HepG2 (cell line): ENCODE results near the gene PIANP. TPM values are rescaled to one million over a fixed set of nuclear protein-coding genes. Genes with fewer than 3 reads are reported as not detected.

Experiments used
- ELF4 ChIP-seq: sonication (generic); formaldehyde crosslinking; IDR thresholded peaks from 2 replicates; pipeline ENCODE4 v1.5.0; 2020; ENCODE audit warnings: missing genetic modification reagents, mild to moderate bottlenecking, moderate library complexity, borderline replicate concordance
- FIP1L1 ChIP-seq: fragments of 200-400 bp; formaldehyde crosslinking; IDR thresholded peaks from 2 replicates; pipeline ENCODE4 v1.6.1; 2018; ENCODE audit warnings: low read depth, mild to moderate bottlenecking, low read length, moderate library complexity, borderline replicate concordance; ENCODE audit not compliant: insufficient read depth
- GTF2F1 ChIP-seq: fragments of 150-350 bp; IDR thresholded peaks from 2 replicates; pipeline ENCODE4 v1.6.1; 2014; ENCODE audit warnings: low read length
- JUNB ChIP-seq: sonication (generic); formaldehyde crosslinking; IDR thresholded peaks from 2 replicates; pipeline ENCODE4 v1.8.0; 2022; ENCODE audit warnings: missing genetic modification reagents, mild to moderate bottlenecking, borderline replicate concordance
- MTF1 ChIP-seq: sonication (generic); formaldehyde crosslinking; IDR thresholded peaks from 2 replicates; pipeline ENCODE4 v1.5.0; 2020; ENCODE audit warnings: missing genetic modification reagents
- MXD1 ChIP-seq: sonication (generic); formaldehyde crosslinking; IDR thresholded peaks from 2 replicates; pipeline ENCODE4 v1.4.0; 2020; ENCODE audit warnings: mild to moderate bottlenecking, missing genetic modification reagents
- NCOR1 ChIP-seq: fragments of 200-600 bp; sonication (generic); IDR thresholded peaks from 2 replicates; pipeline ENCODE4 v1.7.0; 2017; ENCODE audit warnings: antibody characterized with exemption, low read length, borderline replicate concordance
- NFE2L2 ChIP-seq: fragments of 150-350 bp; IDR thresholded peaks from 2 replicates; pipeline ENCODE4 v1.6.1; 2014; ENCODE audit warnings: low read length
- PAWR ChIP-seq: sonication (generic); formaldehyde crosslinking; IDR thresholded peaks from 2 replicates; pipeline ENCODE4 v1.4.0; 2020; ENCODE audit warnings: missing genetic modification reagents, mild to moderate bottlenecking, borderline replicate concordance
- PRMT3 ChIP-seq: sonication (generic); formaldehyde crosslinking; IDR thresholded peaks from 2 replicates; pipeline ENCODE4 v1.8.1; 2022; ENCODE audit warnings: low read depth, mild to moderate bottlenecking, moderate library complexity, missing genetic modification reagents, borderline replicate concordance
- REPIN1 ChIP-seq: sonication (generic); formaldehyde crosslinking; IDR thresholded peaks from 2 replicates; pipeline ENCODE4 v1.8.0; 2022; ENCODE audit warnings: missing genetic modification reagents, low read depth, mild to moderate bottlenecking, borderline replicate concordance
- SOX5 ChIP-seq: IDR thresholded peaks from 2 replicates; pipeline ENCODE4 v1.6.1; 2016; ENCODE audit warnings: borderline replicate concordance
- TEAD2 ChIP-seq: sonication (generic); formaldehyde crosslinking; IDR thresholded peaks from 2 replicates; pipeline ENCODE4 v1.9.0; 2021; ENCODE audit warnings: missing genetic modification reagents
- TMF1 ChIP-seq: sonication (generic); formaldehyde crosslinking; IDR thresholded peaks from 2 replicates; pipeline ENCODE4 v1.8.1; 2022; ENCODE audit warnings: low read depth, missing genetic modification reagents
- XRCC5 ChIP-seq: fragments of 200-400 bp; formaldehyde crosslinking; optimal IDR thresholded peaks from 2 replicates; pipeline ENCODE3; 2017; ENCODE audit warnings: mild to moderate bottlenecking, low read length
- ZFY ChIP-seq: sonication (generic); formaldehyde crosslinking; IDR thresholded peaks from 2 replicates; pipeline ENCODE4 v1.4.0; 2020; ENCODE audit warnings: missing genetic modification reagents
- ZNF12 ChIP-seq: sonication (generic); formaldehyde crosslinking; IDR thresholded peaks from 2 replicates; pipeline ENCODE4 v1.5.0; 2020; ENCODE audit warnings: missing genetic modification reagents
- ZNF225 ChIP-seq: sonication (generic); formaldehyde crosslinking; IDR thresholded peaks from 2 replicates; pipeline ENCODE4 v1.4.0; 2020; ENCODE audit warnings: mild to moderate bottlenecking, missing genetic modification reagents
- ZNF234 ChIP-seq: sonication (generic); formaldehyde crosslinking; conservative IDR thresholded peaks from 2 replicates; pipeline ENCODE4 v1.5.1; 2020; ENCODE audit warnings: mild to moderate bottlenecking, missing genetic modification reagents
- ZNF354B ChIP-seq: sonication (generic); formaldehyde crosslinking; IDR thresholded peaks from 2 replicates; pipeline ENCODE4 v1.8.0; 2022; ENCODE audit warnings: mild to moderate bottlenecking, missing genetic modification reagents
- ZNF546 ChIP-seq: sonication (generic); formaldehyde crosslinking; conservative IDR thresholded peaks from 2 replicates; pipeline ENCODE4 v1.8.1; 2023; ENCODE audit warnings: mild to moderate bottlenecking, missing genetic modification reagents
- ZNF557 ChIP-seq: sonication (generic); formaldehyde crosslinking; IDR thresholded peaks from 2 replicates; pipeline ENCODE4 v1.4.0; 2020; ENCODE audit warnings: missing genetic modification reagents
- ZNF740 ChIP-seq: sonication (generic); formaldehyde crosslinking; IDR thresholded peaks from 2 replicates; pipeline ENCODE4 v1.4.0; 2020; ENCODE audit warnings: missing genetic modification reagents
- ZNF776 ChIP-seq: sonication (generic); formaldehyde crosslinking; IDR thresholded peaks from 2 replicates; pipeline ENCODE4 v1.4.0; 2020; ENCODE audit warnings: mild to moderate bottlenecking, missing genetic modification reagents
- ZNF83 ChIP-seq: sonication (generic); formaldehyde crosslinking; IDR thresholded peaks from 2 replicates; pipeline ENCODE4 v1.4.0; 2020; ENCODE audit warnings: missing genetic modification reagents, mild to moderate bottlenecking, borderline replicate concordance
- polyA plus RNA-seq, 8 experiments: library from polyadenylated mRNA; depleted of rRNA in 3 of 8; stranded (reverse) in 7 of 8; unstranded in 1 of 8; fragments of >200 nt; fragmentation: Illumina TruSeq in 4 of 8; extraction: Trizol in 4 of 8; gene quantifications; 2 replicates each; pipeline versions ENCODE4 v1.2.1 to v1.2.3, GENCODE V29; 2011 to 2016; ENCODE audit warnings: low read depth in 4 of 8, missing spikeins in 1 of 8, mixed read lengths in 1 of 8; ENCODE audit not compliant: insufficient read depth in 1 of 8
- total RNA-seq, 5 experiments: library from RNA; depleted of rRNA; stranded (reverse); fragments of >200 nt; fragmentation: Illumina TruSeq; extraction: Trizol; gene quantifications; 2 replicates each; pipeline ENCODE4 v1.2.3, GENCODE V29; 2016; ENCODE audit warnings: low read depth in 1 of 5
- TF ChIP-seq, protein P1 (sequence below): sonication (generic); formaldehyde crosslinking; IDR thresholded peaks from 2 replicates; pipeline ENCODE4 v1.5.0; 2020; ENCODE audit warnings: missing genetic modification reagents, mild to moderate bottlenecking, borderline replicate concordance
- TF ChIP-seq, protein P2 (sequence below): sonication (generic); formaldehyde crosslinking; conservative IDR thresholded peaks from 2 replicates; pipeline ENCODE4 v1.8.1; 2023; ENCODE audit warnings: missing genetic modification reagents
- TF ChIP-seq, protein P3 (sequence below): sonication (generic); formaldehyde crosslinking; IDR thresholded peaks from 2 replicates; pipeline ENCODE4 v1.8.0; 2022; ENCODE audit warnings: mild to moderate bottlenecking, missing genetic modification reagents

Gene PIANP
- total and polyA plus RNA-seq, 2 of the 13 experiments (the other 11 are each of a cell fraction or from before 2014, with no cell fraction given): not detected

- TF ChIP-seq ZNF776 (no peak), TEAD2 (CRISPR knock-in tag) (no peak), FIP1L1 (no peak), NFE2L2 (no peak), MTF1 (CRISPR knock-in tag) (no peak), PAWR (CRISPR knock-in tag) (0 out of 2 replicates have a peak, but pooled peaks have one; percentile 88), PRMT3 (no peak), ZNF12 (CRISPR knock-in tag) (peak; percentile 5; the same call in 1 of the 2 replicates), ZNF546 (no peak), JUNB (CRISPR knock-in tag) (no peak), ZNF234 (CRISPR knock-in tag) (no peak), ZFY (CRISPR knock-in tag) (peak; percentile 67), MXD1 (CRISPR knock-in tag) (0 out of 2 replicates have a peak, but pooled peaks have one; percentile 3), ZNF225 (CRISPR knock-in tag) (no peak), GTF2F1 (no peak), ZNF354B (CRISPR knock-in tag) (no peak), ZNF557 (CRISPR knock-in tag) (no peak), SOX5 (CRISPR knock-in tag) (no peak), NCOR1 (0 out of 2 replicates have a peak, but pooled peaks have one; percentile 13), XRCC5 (no peak), ELF4 (CRISPR knock-in tag) (no peak), TMF1 (CRISPR knock-in tag) (no peak), ZNF83 (CRISPR knock-in tag) (no peak), REPIN1 (CRISPR knock-in tag) (no peak), ZNF740 (0 out of 2 replicates have a peak, but pooled peaks have one; percentile 88)
- TF ChIP-seq, protein P1, sequence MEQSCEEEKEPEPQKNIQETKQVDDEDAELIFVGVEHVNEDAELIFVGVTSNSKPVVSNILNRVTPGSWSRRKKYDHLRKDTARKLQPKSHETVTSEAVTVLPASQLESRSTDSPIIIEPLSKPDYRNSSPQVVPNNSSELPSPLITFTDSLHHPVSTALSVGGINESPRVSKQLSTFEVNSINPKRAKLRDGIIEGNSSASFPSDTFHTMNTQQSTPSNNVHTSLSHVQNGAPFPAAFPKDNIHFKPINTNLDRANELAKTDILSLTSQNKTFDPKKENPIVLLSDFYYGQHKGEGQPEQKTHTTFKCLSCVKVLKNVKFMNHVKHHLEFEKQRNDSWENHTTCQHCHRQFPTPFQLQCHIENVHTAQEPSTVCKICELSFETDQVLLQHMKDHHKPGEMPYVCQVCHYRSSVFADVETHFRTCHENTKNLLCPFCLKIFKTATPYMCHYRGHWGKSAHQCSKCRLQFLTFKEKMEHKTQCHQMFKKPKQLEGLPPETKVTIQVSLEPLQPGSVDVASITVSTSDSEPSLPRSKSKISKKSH (CRISPR knock-in tag): no peak; the same call in 1 of the 2 replicates
- TF ChIP-seq, protein P2, sequence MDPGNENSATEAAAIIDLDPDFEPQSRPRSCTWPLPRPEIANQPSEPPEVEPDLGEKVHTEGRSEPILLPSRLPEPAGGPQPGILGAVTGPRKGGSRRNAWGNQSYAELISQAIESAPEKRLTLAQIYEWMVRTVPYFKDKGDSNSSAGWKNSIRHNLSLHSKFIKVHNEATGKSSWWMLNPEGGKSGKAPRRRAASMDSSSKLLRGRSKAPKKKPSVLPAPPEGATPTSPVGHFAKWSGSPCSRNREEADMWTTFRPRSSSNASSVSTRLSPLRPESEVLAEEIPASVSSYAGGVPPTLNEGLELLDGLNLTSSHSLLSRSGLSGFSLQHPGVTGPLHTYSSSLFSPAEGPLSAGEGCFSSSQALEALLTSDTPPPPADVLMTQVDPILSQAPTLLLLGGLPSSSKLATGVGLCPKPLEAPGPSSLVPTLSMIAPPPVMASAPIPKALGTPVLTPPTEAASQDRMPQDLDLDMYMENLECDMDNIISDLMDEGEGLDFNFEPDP (CRISPR knock-in tag): no peak
- TF ChIP-seq, protein P3, sequence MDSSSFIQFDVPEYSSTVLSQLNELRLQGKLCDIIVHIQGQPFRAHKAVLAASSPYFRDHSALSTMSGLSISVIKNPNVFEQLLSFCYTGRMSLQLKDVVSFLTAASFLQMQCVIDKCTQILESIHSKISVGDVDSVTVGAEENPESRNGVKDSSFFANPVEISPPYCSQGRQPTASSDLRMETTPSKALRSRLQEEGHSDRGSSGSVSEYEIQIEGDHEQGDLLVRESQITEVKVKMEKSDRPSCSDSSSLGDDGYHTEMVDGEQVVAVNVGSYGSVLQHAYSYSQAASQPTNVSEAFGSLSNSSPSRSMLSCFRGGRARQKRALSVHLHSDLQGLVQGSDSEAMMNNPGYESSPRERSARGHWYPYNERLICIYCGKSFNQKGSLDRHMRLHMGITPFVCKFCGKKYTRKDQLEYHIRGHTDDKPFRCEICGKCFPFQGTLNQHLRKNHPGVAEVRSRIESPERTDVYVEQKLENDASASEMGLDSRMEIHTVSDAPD: no peak
Observed at GRCh38 chr12:6688543-6688998, 12.0 kb downstream of the PIANP start (continued).
